Gastroesophageal sphincter (tissue), 3 donors: ENCODE data around the gene MED8.

Experiments used
- CTCF ChIP-seq, 4 experiments: fragments of 200-600 bp in 2 of 4; fragments of 450-650 bp in 2 of 4; sonication (generic) in 1 of 4; IDR thresholded peaks; one replicate each; pipeline ENCODE4 v1.5.1; 2017 to 2019; ENCODE audit warnings: antibody characterized with exemption in 4 of 4, mild to moderate bottlenecking in 2 of 4, moderate library complexity in 2 of 4
- POLR2A ChIP-seq, 2 donors: fragments of 450-650 bp; IDR thresholded peaks; one replicate each; pipeline ENCODE4 v1.6.1; 2017; ENCODE audit warnings: antibody characterized with exemption in 2 of 2, mild to moderate bottlenecking in 2 of 2, moderate library complexity in 1 of 2
- POLR2AphosphoS5 ChIP-seq: sonication (generic); formaldehyde crosslinking; IDR thresholded peaks from one replicate; pipeline ENCODE4 v1.6.1; 2017; ENCODE audit warnings: antibody characterized with exemption

GRCh38 chr1:43405876-43406234, 16.3 kb upstream of the MED8 start:
- TF ChIP-seq CTCF (IDR thresholded peaks at IDR 0.05) = no peak
- TF ChIP-seq POLR2A (IDR thresholded peaks at IDR 0.05) = no peak
- no peak for TF ChIP-seq POLR2AphosphoS5
